Mesothelial cell of epicardium (in vitro differentiated cells): ENCODE data around the gene OR5AN1. TPM values are rescaled to one million over a fixed set of nuclear protein-coding genes. Genes with fewer than 3 reads are reported as not detected.

Experiments
- DNase-seq, 2 experiments: peaks; one replicate each; pipeline ENCODE4 v3.0.0; 2021; ENCODE audit warnings: low spot score in 2 of 2; ENCODE audit not compliant: unreplicated experiment in 2 of 2
- H3K27ac Mint-ChIP-seq: 2 replicates; pipeline ENCODE4 v1.8.0; 2021; ENCODE audit warnings: mixed read lengths
- H3K27me3 Mint-ChIP-seq: 2 replicates; pipeline ENCODE4 v1.8.0; 2021; ENCODE audit warnings: low read depth, mixed read lengths
- H3K36me3 Mint-ChIP-seq: 2 replicates; pipeline ENCODE4 v1.8.0; 2021; ENCODE audit warnings: mixed read lengths
- H3K4me1 Mint-ChIP-seq: 2 replicates; pipeline ENCODE4 v1.8.0; 2021; ENCODE audit warnings: mixed read lengths
- H3K4me3 Mint-ChIP-seq: 2 replicates; pipeline ENCODE4 v1.8.0; 2021; ENCODE audit warnings: mild to moderate bottlenecking, moderate library complexity, mixed read lengths
- H3K9me3 Mint-ChIP-seq: 2 replicates; pipeline ENCODE4 v1.8.0; 2021; ENCODE audit warnings: mixed read lengths
- CTCF ChIP-seq: fragments of 200-600 bp; sonication (generic); IDR thresholded peaks from one replicate; pipeline ENCODE4 v1.5.0; 2021; ENCODE audit warnings: antibody characterized with exemption; ENCODE audit not compliant: unreplicated experiment
- total RNA-seq: library from RNA; stranded (reverse); gene quantifications from 3 replicates; pipeline ENCODE4 v1.2.1, GENCODE V29; 2021

The OR5AN1 gene
- total RNA-seq, 1 donor from 2014 or later: not detected

GRCh38 chr11:59413646-59414045, 55.0 kb downstream of the OR5AN1 start:
- Mint-ChIP-seq H3K9me3 (peaks cover 32% of the 10 kb centered on the region), H3K27ac (no peak overlapping the region), H3K36me3 (no peaks in the 10 kb centered on the region), H3K27me3 (no peaks in the 10 kb centered on the region), H3K4me1 (no peaks in the 10 kb centered on the region), H3K4me3 (no peak overlapping the region)
- no peak for TF ChIP-seq CTCF
- no peak for DNase-seq

- no peak overlapping the region for H3K27ac Mint-ChIP-seq
- peaks cover 18% of the 10 kb centered on the region for H3K9me3 Mint-ChIP-seq
- no peaks in the 10 kb centered on the region for H3K27me3 Mint-ChIP-seq
- no peak for TF ChIP-seq CTCF
- no peak for DNase-seq
- H3K4me1 Mint-ChIP-seq: no peaks in the 10 kb centered on the region
- no peak overlapping the region for H3K4me3 Mint-ChIP-seq
- no peaks in the 10 kb centered on the region for H3K36me3 Mint-ChIP-seq
These were observed 56.4 kb downstream of the OR5AN1 start for GRCh38 chr11:59415111-59415510.

- H3K9me3 Mint-ChIP-seq: peaks cover 4% of the 10 kb centered on the region
- DNase-seq: no peak
- no peaks in the 10 kb centered on the region for H3K4me1 Mint-ChIP-seq
- H3K27ac Mint-ChIP-seq: no peak overlapping the region
- H3K27me3 Mint-ChIP-seq: no peaks in the 10 kb centered on the region
- no peak overlapping the region for H3K4me3 Mint-ChIP-seq
- H3K36me3 Mint-ChIP-seq: no peaks in the 10 kb centered on the region
- no peak for TF ChIP-seq CTCF
These were observed 57.9 kb downstream of the OR5AN1 start for GRCh38 chr11:59416613-59417012.

GRCh38 chr11:59417023-59417422, 58.3 kb downstream of the OR5AN1 start:
- no peaks in the 10 kb centered on the region for H3K36me3 Mint-ChIP-seq
- no peaks in the 10 kb centered on the region for H3K4me1 Mint-ChIP-seq
- peaks cover 4% of the 10 kb centered on the region for H3K9me3 Mint-ChIP-seq
- H3K4me3 Mint-ChIP-seq: no peak overlapping the region
- TF ChIP-seq CTCF: no peak
- no peaks in the 10 kb centered on the region for H3K27me3 Mint-ChIP-seq
- H3K27ac Mint-ChIP-seq: no peak overlapping the region
- no peak for DNase-seq

- no peaks in the 10 kb centered on the region for H3K4me1 Mint-ChIP-seq
- DNase-seq: no peak
- no peaks in the 10 kb centered on the region for H3K36me3 Mint-ChIP-seq
- no peaks in the 10 kb centered on the region for H3K9me3 Mint-ChIP-seq
- TF ChIP-seq CTCF: no peak
- no peak overlapping the region for H3K4me3 Mint-ChIP-seq
- no peak overlapping the region for H3K27ac Mint-ChIP-seq
- H3K27me3 Mint-ChIP-seq: no peaks in the 10 kb centered on the region
These were observed 59.5 kb downstream of the OR5AN1 start for GRCh38 chr11:59418156-59418555.

Other genes starting within 250 kb of the OR5AN1 start
- 40.5 to 41.7 TPM (median 40.8 TPM) in 3 replicates for gene FAM111A, start 216.0 kb upstream of the OR5AN1 start, total RNA-seq
- gene DTX4, start 186.8 kb upstream of the OR5AN1 start, total RNA-seq: 37.7 to 42.3 TPM (median 39.4 TPM) in 3 replicates
- not detected in 3 replicates for gene MPEG1, start 146.0 kb upstream of the OR5AN1 start, total RNA-seq
- not detected in 3 replicates for gene OR5A2, start 67.5 kb downstream of the OR5AN1 start, total RNA-seq
- not detected in 3 replicates for gene OR5A1, start 77.6 kb downstream of the OR5AN1 start, total RNA-seq
- gene OR4D6, start 98.1 kb downstream of the OR5AN1 start, total RNA-seq: not detected in 3 replicates
- not detected in 3 replicates for gene OR4D10, start 114.4 kb downstream of the OR5AN1 start, total RNA-seq
- gene OR4D11, start 144.7 kb downstream of the OR5AN1 start, total RNA-seq: not detected in 3 replicates
- not detected in 3 replicates for gene OR4D9, start 152.6 kb downstream of the OR5AN1 start, total RNA-seq